ENCODE results near the gene CPS1. TPM values are rescaled to one million over a fixed set of nuclear protein-coding genes. Genes with fewer than 3 reads are reported as not detected.
A peak's percentile ranks its signal among the peaks of the same experiment; 100 is the strongest.

Gene CPS1
- total RNA-seq, 1 experiment from 2014 or later = 20.6 TPM

DNA sequence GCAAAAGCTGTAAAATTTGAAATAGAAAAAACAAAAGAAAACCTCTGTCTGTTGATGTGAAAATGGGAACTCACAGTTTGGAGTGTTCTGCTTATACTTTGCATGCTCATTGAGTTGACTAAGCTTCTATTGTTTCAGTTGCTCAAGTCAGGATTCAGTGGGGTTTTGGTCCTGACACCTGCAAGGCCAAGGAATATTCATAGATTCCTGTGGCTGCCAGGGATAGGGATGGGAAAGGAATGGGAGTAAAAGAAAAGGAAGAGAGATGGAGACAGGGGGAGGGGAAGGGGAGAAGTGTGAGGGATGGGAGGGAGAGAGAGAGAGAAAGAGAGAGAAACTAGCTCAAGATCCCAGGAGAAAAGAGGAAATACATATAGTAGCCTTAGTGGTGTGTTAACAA, 1.3 kb downstream of the CPS1 start:
- H3K4me1 Mint-ChIP-seq (ENCODE audit: insufficient read depth, unreplicated experiment) = peaks cover 5% of the 10 kb centered on the region
- CTCF ChIA-PET = interaction anchor here (0.7 to 1.5 kb wide), 3 partner anchors 19 to 55 kb away, joined by 3 to 6 read pairs (median 4); no protein-coding TSS in a partner anchor
- no peak overlapping the region for H3K4me3 Mint-ChIP-seq (ENCODE audit: unreplicated experiment)
- H3K36me3 Mint-ChIP-seq (ENCODE audit: insufficient read depth, unreplicated experiment) = no peaks in the 10 kb centered on the region
- H3K9me3 Mint-ChIP-seq (ENCODE audit: unreplicated experiment) = no peaks in the 10 kb centered on the region
- POLR2A ChIA-PET = no interaction called here
- no TSS peak for BruUV-seq (replicated peaks)
- no peaks in the 10 kb centered on the region for H3K27me3 Mint-ChIP-seq (ENCODE audit: insufficient read depth, unreplicated experiment)
- DNase-seq (ENCODE audit: unreplicated experiment) = no peak
- H3K27ac Mint-ChIP-seq (ENCODE audit: low read depth, unreplicated experiment) = peak overlapping the region; percentile 14
- TF ChIP-seq CTCF (IDR thresholded peaks at IDR 0.05; ENCODE audit: unreplicated experiment) = no peak
- intact Hi-C loops (cut with micrococcal nuclease) = no loop called here

DNA sequence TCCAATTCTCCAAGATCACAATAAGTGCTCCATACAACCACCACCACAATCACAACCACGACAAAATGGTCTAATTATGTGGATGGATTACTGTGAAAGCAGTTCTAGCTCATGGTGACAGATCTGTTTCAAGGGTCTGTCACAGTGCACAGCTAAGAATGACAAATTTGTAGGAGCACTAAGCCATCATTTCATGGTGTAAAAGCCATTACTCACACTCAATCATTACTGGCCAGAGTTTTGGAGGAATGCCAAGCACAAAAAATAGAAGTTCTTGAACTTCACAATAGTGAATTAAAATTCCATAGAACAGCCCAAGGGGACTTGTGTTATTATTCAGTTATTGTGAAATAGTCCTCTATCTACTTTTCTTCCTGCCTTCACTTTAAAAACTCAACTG, 2.3 kb downstream of the CPS1 start:
- no peak overlapping the region for H3K4me3 Mint-ChIP-seq (ENCODE audit: unreplicated experiment)
- no TSS peak for BruUV-seq (replicated peaks)
- no peaks in the 10 kb centered on the region for H3K27me3 Mint-ChIP-seq (ENCODE audit: insufficient read depth, unreplicated experiment)
- intact Hi-C loops (cut with micrococcal nuclease) = no loop called here
- H3K9me3 Mint-ChIP-seq (ENCODE audit: unreplicated experiment) = no peaks in the 10 kb centered on the region
- CTCF ChIA-PET = interaction anchor here (0.9 to 1.4 kb wide), 2 partner anchors 14 to 56 kb away, joined by 3 to 4 read pairs; no protein-coding TSS in a partner anchor
- no peaks in the 10 kb centered on the region for H3K36me3 Mint-ChIP-seq (ENCODE audit: insufficient read depth, unreplicated experiment)
- peak; percentile 49 for DNase-seq (ENCODE audit: unreplicated experiment)
- no peak overlapping the region for H3K27ac Mint-ChIP-seq (ENCODE audit: low read depth, unreplicated experiment)
- peaks cover 5% of the 10 kb centered on the region for H3K4me1 Mint-ChIP-seq (ENCODE audit: insufficient read depth, unreplicated experiment)
- POLR2A ChIA-PET = no interaction called here
- no peak for TF ChIP-seq CTCF (IDR thresholded peaks at IDR 0.05; ENCODE audit: unreplicated experiment)

GRCh38 chr2:210559182-210559581, 2.8 kb downstream of the CPS1 start:
- TF ChIP-seq CTCF (IDR thresholded peaks at IDR 0.05; ENCODE audit: unreplicated experiment) = no peak
- CTCF ChIA-PET = interaction anchor here (0.9 kb wide), 1 partner anchor 15 kb away, joined by 3 read pairs; no protein-coding TSS in a partner anchor
- intact Hi-C loops (cut with micrococcal nuclease) = no loop called here
- no peak for DNase-seq (ENCODE audit: unreplicated experiment)
- peaks cover 5% of the 10 kb centered on the region for H3K4me1 Mint-ChIP-seq (ENCODE audit: insufficient read depth, unreplicated experiment)
- H3K36me3 Mint-ChIP-seq (ENCODE audit: insufficient read depth, unreplicated experiment) = no peaks in the 10 kb centered on the region
- H3K27ac Mint-ChIP-seq (ENCODE audit: low read depth, unreplicated experiment) = no peak overlapping the region
- no peaks in the 10 kb centered on the region for H3K27me3 Mint-ChIP-seq (ENCODE audit: insufficient read depth, unreplicated experiment)
- no TSS peak for BruUV-seq (replicated peaks)
- H3K4me3 Mint-ChIP-seq (ENCODE audit: unreplicated experiment) = no peak overlapping the region
- H3K9me3 Mint-ChIP-seq (ENCODE audit: unreplicated experiment) = no peaks in the 10 kb centered on the region
- POLR2A ChIA-PET = no interaction called here

DNA sequence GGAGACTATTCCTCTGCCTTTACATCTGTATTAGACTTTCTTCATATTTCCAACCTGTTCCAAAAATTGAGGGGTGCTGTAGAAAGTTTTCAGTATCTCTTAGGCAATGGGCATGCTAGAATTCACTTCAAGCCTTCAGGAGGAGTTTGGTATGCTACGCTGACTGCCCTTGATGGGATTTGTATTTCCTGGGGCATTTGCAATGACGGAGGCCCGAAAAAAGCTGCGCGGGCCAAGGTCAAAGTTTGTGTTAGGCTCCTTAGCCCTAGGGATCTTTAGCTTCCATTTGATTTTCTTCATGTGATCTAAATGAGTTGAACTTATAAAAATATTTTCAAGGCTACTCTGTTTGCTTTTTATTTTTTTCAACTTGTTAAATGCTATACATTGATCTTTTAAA, 5.1 kb downstream of the CPS1 start:
- peaks cover 5% of the 10 kb centered on the region for H3K4me1 Mint-ChIP-seq (ENCODE audit: insufficient read depth, unreplicated experiment)
- intact Hi-C loops (cut with micrococcal nuclease) = no loop called here
- no peaks in the 10 kb centered on the region for H3K27me3 Mint-ChIP-seq (ENCODE audit: insufficient read depth, unreplicated experiment)
- ChIA-PET POLR2A (interaction anchor here (0.9 kb wide), 1 partner anchor 72 kb away, joined by 3 read pairs; no protein-coding TSS in a partner anchor), CTCF (interaction anchor here (1.0 to 1.6 kb wide), 4 partner anchors 14 to 596 kb away, joined by 3 to 6 read pairs (median 3); no protein-coding TSS in a partner anchor)
- no peaks in the 10 kb centered on the region for H3K36me3 Mint-ChIP-seq (ENCODE audit: insufficient read depth, unreplicated experiment)
- H3K27ac Mint-ChIP-seq (ENCODE audit: low read depth, unreplicated experiment) = no peak overlapping the region
- no peak for DNase-seq (ENCODE audit: unreplicated experiment)
- H3K4me3 Mint-ChIP-seq (ENCODE audit: unreplicated experiment) = no peak overlapping the region
- BruUV-seq (replicated peaks) = no TSS peak
- no peaks in the 10 kb centered on the region for H3K9me3 Mint-ChIP-seq (ENCODE audit: unreplicated experiment)
- TF ChIP-seq CTCF (IDR thresholded peaks at IDR 0.05; ENCODE audit: unreplicated experiment) = no peak

All from MCF 10A (cell line).